AG10803 (cell line): ENCODE data around the gene ATAD3B.
A peak's percentile ranks its signal among the peaks of the same experiment; 100 is the strongest.
"Not testable (repeated sequence)": the region's sequence is repeated elsewhere in the genome, so short reads cannot be mapped to it uniquely, and the experiment has no call there.

Experiments used
- DNase-seq: peaks from one replicate; pipeline ENCODE4 v3.0.0; 2010; ENCODE audit warnings: low read depth
- H3K4me3 ChIP-seq: 2 replicates; pipeline ENCODE4 v1.5.1; 2011; ENCODE audit warnings: mild to moderate bottlenecking, low read length, control low read depth
- TF ChIP-seq, protein P1 (sequence below): conservative IDR thresholded peaks from 2 replicates; pipeline ENCODE4 v1.5.1; 2011; ENCODE audit warnings: mild to moderate bottlenecking, low read length, control low read depth, inconsistent platforms

Gene ATAD3B

DNA sequence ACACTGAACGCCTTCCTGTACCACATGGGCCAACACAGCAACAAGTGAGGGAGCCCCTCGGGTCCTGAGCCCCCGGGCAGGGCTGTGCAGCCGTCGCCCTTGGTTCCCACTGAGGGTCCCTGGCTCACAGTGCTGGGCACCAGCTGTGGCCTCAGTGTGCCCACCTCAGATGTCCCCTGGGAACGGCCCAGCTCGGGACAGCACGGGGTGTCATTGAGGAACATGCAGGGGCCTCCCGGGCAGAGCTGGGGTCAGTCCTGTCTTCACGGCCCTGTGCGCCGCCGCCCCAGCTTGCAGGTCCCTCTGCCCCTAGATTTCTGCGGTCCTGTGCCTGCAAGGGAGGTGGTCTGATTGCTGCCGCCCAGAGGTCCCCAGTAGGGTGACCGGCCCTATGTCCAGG is 17.7 kb downstream of the ATAD3B start:
- H3K4me3 ChIP-seq: no peak overlapping the region
- TF ChIP-seq, protein P1, sequence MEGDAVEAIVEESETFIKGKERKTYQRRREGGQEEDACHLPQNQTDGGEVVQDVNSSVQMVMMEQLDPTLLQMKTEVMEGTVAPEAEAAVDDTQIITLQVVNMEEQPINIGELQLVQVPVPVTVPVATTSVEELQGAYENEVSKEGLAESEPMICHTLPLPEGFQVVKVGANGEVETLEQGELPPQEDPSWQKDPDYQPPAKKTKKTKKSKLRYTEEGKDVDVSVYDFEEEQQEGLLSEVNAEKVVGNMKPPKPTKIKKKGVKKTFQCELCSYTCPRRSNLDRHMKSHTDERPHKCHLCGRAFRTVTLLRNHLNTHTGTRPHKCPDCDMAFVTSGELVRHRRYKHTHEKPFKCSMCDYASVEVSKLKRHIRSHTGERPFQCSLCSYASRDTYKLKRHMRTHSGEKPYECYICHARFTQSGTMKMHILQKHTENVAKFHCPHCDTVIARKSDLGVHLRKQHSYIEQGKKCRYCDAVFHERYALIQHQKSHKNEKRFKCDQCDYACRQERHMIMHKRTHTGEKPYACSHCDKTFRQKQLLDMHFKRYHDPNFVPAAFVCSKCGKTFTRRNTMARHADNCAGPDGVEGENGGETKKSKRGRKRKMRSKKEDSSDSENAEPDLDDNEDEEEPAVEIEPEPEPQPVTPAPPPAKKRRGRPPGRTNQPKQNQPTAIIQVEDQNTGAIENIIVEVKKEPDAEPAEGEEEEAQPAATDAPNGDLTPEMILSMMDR: no peak
- DNase-seq: no peak

DNA sequence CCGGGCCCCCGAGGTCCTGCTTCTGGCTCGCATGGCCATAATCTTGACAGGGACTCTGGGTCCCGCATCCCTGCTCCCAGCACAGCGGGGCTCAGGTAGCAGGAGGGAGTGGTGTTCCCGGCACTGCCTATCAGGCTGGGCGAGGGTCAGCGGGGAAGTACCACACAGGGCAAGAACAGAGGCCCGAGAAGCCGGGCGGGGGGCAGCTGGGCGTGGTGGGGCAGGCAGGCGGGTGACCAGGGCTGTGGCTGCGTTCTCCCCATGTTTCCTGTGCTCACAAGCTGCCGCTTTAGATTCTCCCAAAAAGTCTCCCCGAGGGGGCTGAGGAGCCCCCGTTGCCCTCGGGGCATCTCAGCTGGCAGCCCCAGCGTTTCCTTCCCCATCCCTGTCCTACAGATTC is 18.3 kb downstream of the ATAD3B start:
- TF ChIP-seq, protein P1: no peak
- no peak for DNase-seq

DNA sequence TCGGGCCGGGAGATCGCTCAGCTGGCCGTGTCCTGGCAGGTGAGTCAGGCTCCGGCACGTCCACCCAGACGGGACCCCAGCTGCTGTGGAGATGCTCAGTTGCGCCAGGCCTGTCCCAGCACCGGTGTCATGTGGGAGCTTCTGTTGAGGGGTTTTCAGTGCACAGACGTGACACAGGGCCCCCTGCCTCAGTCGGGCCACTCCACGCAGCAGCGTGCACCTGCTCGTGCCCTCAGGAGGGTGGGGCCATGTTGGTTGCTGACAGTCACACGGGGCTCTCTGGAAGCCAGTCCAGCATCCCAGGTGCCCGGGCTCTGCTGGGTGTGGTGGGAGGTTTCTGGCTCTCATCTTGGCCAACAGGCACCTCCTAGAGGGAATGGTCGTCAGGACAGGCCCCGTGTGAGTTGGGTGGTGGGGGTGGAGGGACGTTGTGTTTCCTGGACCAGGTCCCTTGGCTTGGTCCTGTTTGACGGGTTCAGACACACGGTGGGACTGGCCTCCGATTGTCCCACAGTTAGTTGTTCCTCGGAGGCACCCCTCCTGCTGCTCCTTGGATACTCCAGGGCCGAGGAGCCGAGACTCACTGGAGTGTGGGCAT is 19.2 kb downstream of the ATAD3B start:
- TF ChIP-seq, protein P1: no peak
- DNase-seq: no peak
- no peak overlapping the region for H3K4me3 ChIP-seq

More for the DNA sequence above, 18.3 kb downstream of the ATAD3B start:
- no peak overlapping the region for H3K4me3 ChIP-seq

DNA sequence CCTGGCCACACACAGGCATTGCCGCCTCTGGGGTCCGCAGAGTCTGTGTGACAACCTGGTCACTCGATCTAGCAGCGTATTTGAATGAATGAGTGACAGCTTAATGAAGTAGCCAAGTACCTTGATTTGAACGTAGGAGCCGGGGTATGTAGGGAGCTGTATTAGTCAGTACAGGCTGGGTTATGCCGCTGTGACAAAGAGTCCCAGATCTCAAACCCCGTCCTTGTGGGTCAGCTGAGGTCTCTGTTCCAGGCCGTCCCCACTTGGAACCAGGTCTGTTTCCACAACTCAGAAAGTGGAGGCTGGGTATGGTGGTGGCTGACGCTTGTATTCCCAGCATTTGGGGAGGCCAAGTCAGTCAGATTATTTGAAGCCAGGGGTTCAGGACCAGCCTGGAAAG is 20.0 kb downstream of the ATAD3B start:
- H3K4me3 ChIP-seq: no peak overlapping the region
- DNase-seq: no peak
- TF ChIP-seq, protein P1: no peak

DNA sequence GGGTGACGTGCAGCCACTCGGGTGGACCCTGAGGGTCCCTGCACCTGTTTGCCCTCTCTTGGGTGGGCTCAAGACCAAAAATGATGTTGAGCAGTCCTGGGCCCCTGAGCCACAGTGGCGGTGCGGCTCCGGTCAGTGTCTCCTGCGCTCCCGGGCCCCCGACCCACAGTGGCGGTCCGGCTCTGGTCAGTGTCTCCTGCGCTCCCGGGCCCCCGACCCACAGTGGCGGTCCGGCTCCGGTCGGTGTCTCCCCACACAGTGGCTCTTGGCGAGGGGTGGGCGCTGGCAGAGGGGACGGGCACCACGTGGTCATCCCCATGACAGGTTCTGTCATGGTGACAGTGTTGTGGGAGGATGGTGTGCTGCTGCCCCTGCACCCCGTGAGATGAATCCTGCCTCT is 22.7 kb downstream of the ATAD3B start:
- H3K4me3 ChIP-seq, DNase-seq: not testable (repeated sequence)

DNA sequence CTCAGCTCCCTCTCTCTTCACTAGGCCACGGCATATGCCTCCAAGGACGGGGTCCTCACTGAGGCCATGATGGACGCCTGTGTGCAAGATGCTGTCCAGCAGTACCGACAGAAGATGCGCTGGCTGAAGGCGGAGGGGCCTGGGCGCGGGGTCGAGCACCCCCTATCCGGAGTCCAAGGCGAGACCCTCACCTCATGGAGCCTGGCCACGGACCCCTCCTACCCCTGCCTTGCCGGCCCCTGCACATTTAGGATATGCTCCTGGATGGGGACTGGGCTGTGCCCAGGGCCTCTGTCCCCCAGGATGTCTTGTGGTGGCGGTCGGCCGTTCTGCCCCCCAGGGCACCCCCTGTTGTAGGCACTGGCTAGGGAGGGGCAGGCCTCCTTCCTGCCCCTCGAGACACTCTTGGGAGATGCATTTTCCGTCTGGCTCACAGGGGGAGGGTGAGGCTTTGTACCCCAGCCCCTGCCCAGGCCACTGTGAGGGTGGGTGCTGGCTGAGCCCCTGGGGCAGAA is 24.0 kb downstream of the ATAD3B start:
- DNase-seq, H3K4me3 ChIP-seq: not testable (repeated sequence)

DNA sequence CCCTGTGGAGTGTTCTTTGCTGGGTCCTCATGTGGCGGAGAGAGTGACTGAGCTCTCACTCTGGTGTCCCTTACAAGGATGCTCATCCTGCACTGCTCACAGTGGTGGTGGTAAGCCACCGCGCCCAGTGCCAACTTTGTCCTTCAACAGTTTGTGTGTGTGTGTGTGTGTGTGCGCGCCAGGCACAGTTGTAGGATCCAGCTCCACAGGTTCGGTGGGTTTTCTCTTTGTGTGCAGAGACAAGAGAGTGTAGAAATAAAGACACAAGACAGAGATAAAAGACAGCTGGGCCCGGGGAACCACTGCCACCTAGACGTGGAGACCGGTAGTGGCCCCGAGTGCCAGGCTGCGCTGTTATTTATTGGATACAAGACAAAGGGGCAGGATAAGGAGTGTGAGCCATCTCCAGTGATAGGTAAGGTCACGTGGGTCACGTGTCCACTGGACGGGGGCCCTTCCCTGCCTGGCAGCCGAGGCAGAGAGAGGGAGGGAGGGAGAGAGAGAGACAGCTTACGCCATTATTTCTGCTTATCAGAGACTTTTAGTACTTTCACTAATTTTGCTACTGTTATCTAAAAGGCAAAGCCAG is 33.3 kb downstream of the ATAD3B start:
- H3K4me3 ChIP-seq: not testable (repeated sequence)
- peak; percentile 51 for DNase-seq
- TF ChIP-seq, protein P1: peak; percentile 59

DNA sequence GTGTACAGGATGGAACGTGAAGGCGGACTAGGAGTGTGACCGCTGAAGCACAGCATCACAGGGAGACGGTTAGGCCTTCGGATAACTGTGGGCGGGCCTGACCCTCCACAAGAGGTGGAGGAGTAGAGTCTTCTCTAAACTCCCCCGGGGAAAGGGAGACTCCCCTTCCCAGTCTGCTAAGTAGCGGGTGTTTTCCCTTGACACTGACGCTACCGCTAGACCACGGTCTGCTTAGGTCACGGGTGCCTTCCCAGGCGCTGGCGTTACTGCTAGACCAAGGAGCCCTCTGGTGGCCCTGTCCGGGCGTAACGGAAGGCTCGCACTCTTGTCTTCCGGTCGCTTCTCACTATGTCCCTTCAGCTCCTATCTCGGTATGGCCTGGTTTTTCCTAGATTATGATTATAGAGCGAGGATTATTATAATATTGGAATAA is 33.8 kb downstream of the ATAD3B start:
- peak; percentile 18 for DNase-seq
- not testable (repeated sequence) for H3K4me3 ChIP-seq
- TF ChIP-seq, protein P1: peak; percentile 28

DNA sequence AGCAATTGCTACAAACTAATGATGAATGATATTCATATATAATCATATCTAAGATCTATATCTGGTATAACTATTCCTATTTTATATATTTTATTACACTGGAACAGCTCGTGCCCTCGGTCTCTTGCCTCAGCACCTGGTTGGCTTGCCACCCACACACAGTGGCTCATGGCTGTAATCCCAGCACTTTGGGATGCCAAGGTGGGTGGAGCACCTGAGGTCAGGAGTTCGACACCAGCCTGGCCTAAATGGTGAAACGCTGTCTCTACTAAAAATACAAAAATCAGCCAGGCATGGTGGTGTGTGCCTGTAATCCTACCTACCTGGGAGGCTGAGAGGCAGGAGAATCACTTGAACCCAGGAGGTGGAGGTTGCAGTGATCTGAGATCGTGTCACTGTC is 34.2 kb downstream of the ATAD3B start:
- DNase-seq, H3K4me3 ChIP-seq: not testable (repeated sequence)
